ENCODE results near the gene MYH15. TPM values are rescaled to one million over a fixed set of nuclear protein-coding genes. Genes with fewer than 3 reads are reported as not detected.

MYH15 gene
- not detected for total RNA-seq

DNA sequence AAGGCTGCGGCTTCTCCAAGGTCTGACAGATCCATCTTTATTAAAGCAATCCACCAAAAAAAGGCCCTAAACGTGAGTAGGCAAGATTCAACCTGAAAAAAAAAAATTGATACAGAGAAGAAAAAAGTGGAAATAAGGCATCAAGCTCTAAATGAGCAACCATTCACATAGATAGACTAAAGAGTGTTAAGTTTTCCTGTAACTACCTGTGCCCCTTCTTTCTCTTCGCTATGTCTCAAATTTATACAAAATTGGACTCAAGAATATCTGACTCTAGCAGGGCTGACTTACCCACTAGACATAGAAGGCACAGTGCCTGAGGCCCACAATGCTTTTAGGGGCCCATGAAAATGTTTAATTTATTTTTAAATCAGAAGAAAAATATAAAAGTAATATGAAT is at the start of gene MYH15:
Gene MYH15 (minus strand): TSS at position 101 of the 400 bp plus-strand sequence. CDS start 66 bp downstream, at position 35.
- H3K4me3 ChIP-seq = no peak within 1 kb of the TSS
- no peaks in the 10 kb centered on the region for H3K9me3 ChIP-seq
- H3K27me3 ChIP-seq = no peaks in the 10 kb centered on the region
- no peak within 1 kb of the TSS for H3K27ac ChIP-seq
- H3K4me1 ChIP-seq = peaks cover 6% of the 10 kb centered on the region
- H3K36me3 ChIP-seq = no peaks in the 10 kb centered on the region
- TF ChIP-seq CTCF (IDR thresholded peaks at IDR 0.05) (no peak), POLR2AphosphoS5 (IDR thresholded peaks at IDR 0.05; ENCODE audit: insufficient read depth in 1 of 2, low read depth in 1 of 2) (no peak), POLR2A (IDR thresholded peaks at IDR 0.05) (no peak)
- DNase-seq (ENCODE audit: extremely low spot score in 2 of 2) = no peak
- intact Hi-C loops (cut with DNase I) = no loop called here

GRCh38 chr3:108555966-108556581 is 45.7 kb upstream of the MYH15 start:
- Histone ChIP-seq H3K4me3 (no peak overlapping the region), H3K27ac (no peak overlapping the region), H3K27me3 (no peaks in the 10 kb centered on the region), H3K36me3 (no peaks in the 10 kb centered on the region), H3K9me3 (no peaks in the 10 kb centered on the region), H3K4me1 (no peaks in the 10 kb centered on the region)
- DNase-seq (ENCODE audit: extremely low spot score in 2 of 2) = no peak
- intact Hi-C loops (cut with DNase I) = no loop called here
- no peak for TF ChIP-seq POLR2A (IDR thresholded peaks at IDR 0.05)
- TF ChIP-seq CTCF (IDR thresholded peaks at IDR 0.05) = no peak
- TF ChIP-seq POLR2AphosphoS5 (IDR thresholded peaks at IDR 0.05; ENCODE audit: insufficient read depth in 1 of 2, low read depth in 1 of 2) = no peak

GRCh38 chr3:108554913-108555571 is 44.6 kb upstream of the MYH15 start:
- Histone ChIP-seq H3K36me3 (no peaks in the 10 kb centered on the region), H3K9me3 (no peaks in the 10 kb centered on the region), H3K27me3 (no peaks in the 10 kb centered on the region), H3K4me3 (no peak overlapping the region), H3K4me1 (no peaks in the 10 kb centered on the region), H3K27ac (no peak overlapping the region)
- DNase-seq (ENCODE audit: extremely low spot score in 2 of 2) = no peak
- no peak for TF ChIP-seq CTCF (IDR thresholded peaks at IDR 0.05)
- no peak for TF ChIP-seq POLR2AphosphoS5 (IDR thresholded peaks at IDR 0.05; ENCODE audit: insufficient read depth in 1 of 2, low read depth in 1 of 2)
- TF ChIP-seq POLR2A (IDR thresholded peaks at IDR 0.05) = no peak
- intact Hi-C loops (cut with DNase I) = loop anchor here (5.0 kb wide), 1 partner anchor 63 kb away; no protein-coding TSS in a partner anchor

- no peak for DNase-seq (ENCODE audit: extremely low spot score in 2 of 2)
- Histone ChIP-seq H3K27ac (no peak overlapping the region), H3K4me1 (no peaks in the 10 kb centered on the region), H3K36me3 (no peaks in the 10 kb centered on the region), H3K4me3 (no peak overlapping the region), H3K27me3 (no peaks in the 10 kb centered on the region), H3K9me3 (no peaks in the 10 kb centered on the region)
- TF ChIP-seq CTCF (IDR thresholded peaks at IDR 0.05) = no peak
- no peak for TF ChIP-seq POLR2A (IDR thresholded peaks at IDR 0.05)
- TF ChIP-seq POLR2AphosphoS5 (IDR thresholded peaks at IDR 0.05; ENCODE audit: insufficient read depth in 1 of 2, low read depth in 1 of 2) = no peak
- intact Hi-C loops (cut with DNase I) = loop anchor here (5.0 kb wide), 1 partner anchor 62 kb away; no protein-coding TSS in a partner anchor
Observed at GRCh38 chr3:108554229-108554628, 43.8 kb upstream of the MYH15 start.

Measured in vagina (tissue), 2 donors.